Neutrophil (primary cell): ENCODE data around the gene TMEM63A.

ENCODE experiments used
- H3K27ac ChIP-seq: fragments of 200-600 bp; sonication (generic); 2 replicates; pipeline ENCODE4 v1.5.1; 2016; ENCODE audit warnings: mild to moderate bottlenecking, moderate library complexity
- H3K27me3 ChIP-seq: fragments of 200-600 bp; sonication (generic); 2 replicates; pipeline ENCODE4 v1.6.0; 2016; ENCODE audit warnings: mild to moderate bottlenecking
- H3K36me3 ChIP-seq: fragments of 200-600 bp; sonication (generic); 2 replicates; pipeline ENCODE4 v1.5.1; 2017
- H3K4me1 ChIP-seq, 2 experiments: fragments of 200-600 bp in 1 of 2; sonication (generic) in 1 of 2; 1 replicate in 1 of 2; 2 replicates in 1 of 2; pipeline versions ENCODE4 v1.5.1 to v1.6.1; 2013 to 2016; ENCODE audit warnings: low read depth in 1 of 2, low read length in 1 of 2, mild to moderate bottlenecking in 1 of 2, moderate library complexity in 1 of 2; ENCODE audit not compliant: control insufficient read depth in 1 of 2, insufficient read depth in 1 of 2
- H3K4me3 ChIP-seq, 2 experiments: fragments of 200-600 bp in 1 of 2; sonication (generic) in 1 of 2; 1 replicate in 1 of 2; 2 replicates in 1 of 2; pipeline ENCODE4 v1.5.1; 2013 to 2016; ENCODE audit warnings: low read depth in 1 of 2, low read length in 1 of 2, mild to moderate bottlenecking in 1 of 2, moderate library complexity in 1 of 2
- H3K9me3 ChIP-seq: fragments of 200-600 bp; sonication (generic); 2 replicates; pipeline ENCODE4 v1.5.1; 2016
- CTCF ChIP-seq: fragments of 200-600 bp; sonication (generic); IDR thresholded peaks from 2 replicates; pipeline ENCODE4 v1.5.1; 2016; ENCODE audit warnings: antibody characterized with exemption

The TMEM63A gene

DNA sequence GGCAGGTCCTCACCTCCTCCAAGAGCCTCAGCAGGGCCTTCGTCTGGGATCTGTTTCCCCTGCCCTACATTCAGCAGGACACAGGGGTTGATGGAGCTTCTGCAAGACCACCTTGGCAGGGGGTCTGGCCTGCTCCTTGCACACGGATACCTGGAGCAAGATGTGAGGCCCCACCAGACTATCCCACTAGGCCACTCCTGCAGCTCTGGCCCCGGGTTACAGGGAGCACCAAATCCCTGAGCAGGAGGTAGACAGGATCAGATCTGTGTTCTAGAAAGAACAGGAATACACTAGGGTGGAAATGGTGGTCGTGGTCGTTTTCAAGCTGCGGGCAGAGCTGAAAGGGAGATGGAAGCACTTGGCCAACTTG, 38.8 kb downstream of the TMEM63A start:
- TF ChIP-seq CTCF: no peak
- H3K36me3 ChIP-seq: peaks cover 52% of the 10 kb centered on the region
- H3K9me3 ChIP-seq: no peaks in the 10 kb centered on the region
- no peaks in the 10 kb centered on the region for H3K27me3 ChIP-seq
- no peaks in the 10 kb centered on the region for H3K4me1 ChIP-seq
- peak overlapping the region; percentile 42 for H3K27ac ChIP-seq
- no peak overlapping the region for H3K4me3 ChIP-seq

- H3K27ac ChIP-seq: peak overlapping the region; percentile 42
- no peak overlapping the region for H3K4me3 ChIP-seq
- no peaks in the 10 kb centered on the region for H3K27me3 ChIP-seq
- peaks cover 47% of the 10 kb centered on the region for H3K36me3 ChIP-seq
- TF ChIP-seq CTCF: no peak
- H3K4me1 ChIP-seq: no peaks in the 10 kb centered on the region
- no peaks in the 10 kb centered on the region for H3K9me3 ChIP-seq
These were observed 39.3 kb downstream of the TMEM63A start for GRCh38 chr1:225842788-225843425.

DNA sequence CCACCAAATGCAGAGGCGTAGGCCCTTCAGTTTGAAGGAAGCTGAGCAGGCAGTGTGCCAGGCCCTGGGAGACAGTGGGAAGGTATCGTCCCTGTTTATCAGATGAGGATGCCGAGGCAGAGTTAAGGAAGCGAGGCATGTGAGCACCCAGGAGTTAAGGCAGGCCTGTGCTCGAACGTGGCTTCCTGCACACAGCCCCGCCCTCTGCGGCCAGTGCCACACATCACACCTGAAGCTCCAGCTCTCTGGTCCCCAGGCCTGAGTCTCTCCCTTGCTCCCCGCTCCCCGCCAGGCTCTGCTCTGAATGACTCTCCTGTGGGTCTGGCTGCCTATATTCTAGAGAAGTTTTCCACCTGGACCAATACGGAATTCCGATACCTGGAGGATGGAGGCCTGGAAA, 40.1 kb downstream of the TMEM63A start:
- H3K27me3 ChIP-seq: no peaks in the 10 kb centered on the region
- peak overlapping the region; percentile 42 for H3K27ac ChIP-seq
- H3K4me3 ChIP-seq: no peak overlapping the region
- no peak for TF ChIP-seq CTCF
- peaks cover 39% of the 10 kb centered on the region for H3K36me3 ChIP-seq
- peaks cover 4 to 7% of the 10 kb centered on the region in 2 experiments for H3K4me1 ChIP-seq
- H3K9me3 ChIP-seq: no peaks in the 10 kb centered on the region

DNA sequence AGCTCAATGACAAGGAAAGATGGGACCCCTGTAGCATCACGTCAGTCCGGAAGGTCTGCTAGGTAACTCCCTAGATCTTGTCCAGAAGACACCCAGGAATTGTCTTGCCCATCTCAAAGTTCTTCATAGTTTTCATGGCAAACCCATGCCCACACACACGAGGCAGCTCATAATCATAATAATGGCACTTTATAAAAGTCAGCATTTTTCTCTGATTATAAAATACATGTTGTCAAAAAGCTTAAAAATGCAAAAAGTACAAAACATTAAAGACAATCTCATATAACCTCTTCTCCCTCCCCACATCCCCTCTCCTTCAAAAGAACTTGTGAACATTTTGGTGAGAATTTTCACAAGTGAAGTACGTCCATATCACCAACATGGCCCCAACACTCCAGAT, 41.5 kb downstream of the TMEM63A start:
- Histone ChIP-seq H3K4me1 (peaks cover 18 to 21% of the 10 kb centered on the region in 2 experiments), H3K27me3 (no peaks in the 10 kb centered on the region), H3K9me3 (no peaks in the 10 kb centered on the region), H3K4me3 (no peak overlapping the region), H3K36me3 (peaks cover 25% of the 10 kb centered on the region), H3K27ac (no peak overlapping the region)
- no peak for TF ChIP-seq CTCF

DNA sequence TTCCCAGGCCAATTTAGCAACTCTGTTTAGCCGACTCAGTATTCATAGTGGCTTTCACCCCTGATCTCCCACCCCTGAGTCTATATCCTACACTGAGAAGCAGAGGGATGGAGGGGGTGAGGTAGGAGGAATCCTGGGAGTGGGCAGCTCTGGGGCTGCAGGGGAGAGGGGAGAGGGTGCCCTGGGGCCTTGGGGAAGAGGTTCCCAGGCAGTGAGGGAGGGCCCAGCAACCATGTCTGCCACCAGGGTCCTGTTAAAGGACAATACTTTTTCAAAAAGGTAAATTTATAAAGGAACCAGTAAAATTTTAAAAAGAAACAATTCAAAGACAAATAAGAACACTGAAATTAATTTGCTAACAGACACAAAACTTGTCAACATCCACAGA, 42.0 kb downstream of the TMEM63A start:
- H3K9me3 ChIP-seq: no peaks in the 10 kb centered on the region
- peaks cover 18 to 22% of the 10 kb centered on the region in 2 experiments for H3K4me1 ChIP-seq
- H3K4me3 ChIP-seq: no peak overlapping the region
- H3K27ac ChIP-seq: no peak overlapping the region
- H3K36me3 ChIP-seq: peaks cover 20% of the 10 kb centered on the region
- no peaks in the 10 kb centered on the region for H3K27me3 ChIP-seq
- TF ChIP-seq CTCF: no peak
